H9 (cell line): ENCODE data around the gene SPATA18. TPM values are rescaled to one million over a fixed set of nuclear protein-coding genes. Genes with fewer than 3 reads are reported as not detected.

Experiments used
- DNase-seq: peaks from one replicate; pipeline ENCODE4 v3.0.0-alpha.2; 2017
- H2AFZ ChIP-seq: one replicate; pipeline ENCODE4 v1.6.1; 2013; ENCODE audit warnings: mild to moderate bottlenecking, low read length, control low read depth, moderate library complexity
- H2AK5ac ChIP-seq: 2 replicates; pipeline ENCODE4 v1.6.1; 2013; ENCODE audit warnings: low read length, control low read depth, mixed read lengths; ENCODE audit not compliant: insufficient read length
- H2BK120ac ChIP-seq: one replicate; pipeline ENCODE4 v1.6.1; 2013; ENCODE audit warnings: low read depth, mild to moderate bottlenecking, low read length, control low read depth, inconsistent platforms; ENCODE audit not compliant: poor library complexity, severe bottlenecking
- H2BK12ac ChIP-seq: 2 replicates; pipeline ENCODE4 v1.6.1; 2013; ENCODE audit warnings: low read length, control low read depth, mixed read lengths, low read depth; ENCODE audit not compliant: insufficient read length
- H2BK15ac ChIP-seq: 2 replicates; pipeline ENCODE4 v1.6.1; 2013; ENCODE audit warnings: low read depth, low read length, control low read depth
- H2BK20ac ChIP-seq: one replicate; pipeline ENCODE4 v1.6.1; 2013; ENCODE audit warnings: low read depth, mild to moderate bottlenecking, low read length, control low read depth, inconsistent platforms; ENCODE audit not compliant: poor library complexity, severe bottlenecking
- H2BK5ac ChIP-seq: 2 replicates; pipeline ENCODE4 v1.6.1; 2013; ENCODE audit warnings: low read length, control low read depth, mixed read lengths; ENCODE audit not compliant: insufficient read length
- H3K14ac ChIP-seq: 2 replicates; pipeline ENCODE4 v1.6.1; 2013; ENCODE audit warnings: low read length, control low read depth; ENCODE audit not compliant: insufficient read depth
- H3K18ac ChIP-seq: 2 replicates; pipeline ENCODE4 v1.6.1; 2013; ENCODE audit warnings: low read depth, mild to moderate bottlenecking, mixed read lengths, low read length, control low read depth; ENCODE audit not compliant: insufficient read length
- H3K23ac ChIP-seq: 2 replicates; pipeline ENCODE4 v1.6.1; 2013; ENCODE audit warnings: low read length, control low read depth, mixed read lengths, low read depth; ENCODE audit not compliant: insufficient read length
- H3K23me2 ChIP-seq: 2 replicates; pipeline ENCODE4 v1.6.1; 2013; ENCODE audit warnings: low read depth, mild to moderate bottlenecking, mixed read lengths, low read length, control low read depth; ENCODE audit not compliant: insufficient read length, poor library complexity, severe bottlenecking
- H3K27ac ChIP-seq: 2 replicates; pipeline ENCODE4 v1.5.1; 2013; ENCODE audit warnings: low read length, control low read depth, mixed read lengths, low read depth; ENCODE audit not compliant: insufficient read length
- H3K27me3 ChIP-seq: 2 replicates; pipeline ENCODE4 v1.6.1; 2013; ENCODE audit warnings: low read length, control low read depth, inconsistent platforms; ENCODE audit not compliant: insufficient read depth
- H3K4ac ChIP-seq: 2 replicates; pipeline ENCODE4 v1.6.1; 2013; ENCODE audit warnings: low read depth, mild to moderate bottlenecking, control low read depth, inconsistent platforms, low read length, moderate library complexity
- H3K4me1 ChIP-seq: 2 replicates; pipeline ENCODE4 v1.6.1; 2013; ENCODE audit warnings: low read length, control low read depth, inconsistent platforms; ENCODE audit not compliant: insufficient read depth
- H3K4me2 ChIP-seq: 2 replicates; pipeline ENCODE4 v1.6.1; 2013; ENCODE audit warnings: low read length, control low read depth, mixed read lengths; ENCODE audit not compliant: insufficient read length, insufficient read depth
- H3K56ac ChIP-seq: 2 replicates; pipeline ENCODE4 v1.6.1; 2013; ENCODE audit warnings: low read depth, mild to moderate bottlenecking, mixed read lengths, low read length, control low read depth; ENCODE audit not compliant: insufficient read length
- H3K79me1 ChIP-seq: 2 replicates; pipeline ENCODE4 v1.6.1; 2013; ENCODE audit warnings: low read depth, mild to moderate bottlenecking, moderate library complexity, low read length, control low read depth, inconsistent platforms; ENCODE audit not compliant: insufficient read depth, poor library complexity, severe bottlenecking
- H3K79me2 ChIP-seq: 2 replicates; pipeline ENCODE4 v1.6.1; 2013; ENCODE audit warnings: low read length, control low read depth, inconsistent platforms; ENCODE audit not compliant: insufficient read depth
- H3K9ac ChIP-seq: 2 replicates; pipeline ENCODE4 v1.6.1; 2013; ENCODE audit warnings: low read length, control low read depth, mixed read lengths; ENCODE audit not compliant: insufficient read length; ENCODE audit errors: extremely low read depth
- H3K9me3 ChIP-seq: one replicate; pipeline ENCODE4 v1.6.1; 2013; ENCODE audit warnings: low read depth, low read length, inconsistent platforms; ENCODE audit not compliant: control insufficient read depth
- H3T11ph ChIP-seq: one replicate; pipeline ENCODE4 v1.6.1; 2013; ENCODE audit warnings: mild to moderate bottlenecking, low read length, control low read depth, inconsistent platforms
- H4K20me1 ChIP-seq: one replicate; pipeline ENCODE4 v1.6.1; 2013; ENCODE audit not compliant: control insufficient read depth, insufficient read length, insufficient read depth
- H4K5ac ChIP-seq: 2 replicates; pipeline ENCODE4 v1.6.1; 2013; ENCODE audit warnings: low read depth, mild to moderate bottlenecking, mixed read lengths, low read length, control low read depth; ENCODE audit not compliant: insufficient read length
- H4K8ac ChIP-seq: replicated peaks from 2 replicates; pipeline ENCODE4 v1.6.1; 2013; ENCODE audit warnings: low read length, control low read depth, mixed read lengths, low read depth; ENCODE audit not compliant: insufficient read length
- H4K91ac ChIP-seq: 2 replicates; pipeline ENCODE4 v1.6.1; 2013; ENCODE audit warnings: low read depth, mild to moderate bottlenecking, moderate library complexity, mixed read lengths, low read length, control low read depth; ENCODE audit not compliant: insufficient read length
- H3K27ac Mint-ChIP-seq, 3 experiments: 2 replicates in 2 of 3; 3 replicates in 1 of 3; pipeline ENCODE4 v1.8.0; 2020 to 2021; ENCODE audit warnings: mixed read lengths in 3 of 3, mild to moderate bottlenecking in 1 of 3, moderate library complexity in 1 of 3
- H3K27me3 Mint-ChIP-seq: 2 replicates; pipeline ENCODE4 v1.8.0; 2021; ENCODE audit warnings: low read depth, mild to moderate bottlenecking, moderate library complexity, mixed read lengths
- H3K36me3 Mint-ChIP-seq, 3 experiments: 2 replicates in 2 of 3; 3 replicates in 1 of 3; pipeline ENCODE4 v1.8.0; 2020 to 2021; ENCODE audit warnings: low read depth in 3 of 3, mixed read lengths in 3 of 3; ENCODE audit not compliant: insufficient read depth in 1 of 3
- H3K4me1 Mint-ChIP-seq, 2 experiments: 2 replicates each; pipeline ENCODE4 v1.8.0; 2020; ENCODE audit warnings: mixed read lengths in 2 of 2
- H3K4me3 Mint-ChIP-seq, 2 experiments: 2 replicates in 1 of 2; 3 replicates in 1 of 2; pipeline ENCODE4 v1.8.0; 2020 to 2021; ENCODE audit warnings: mild to moderate bottlenecking in 2 of 2, mixed read lengths in 2 of 2, moderate library complexity in 1 of 2
- H3K9me3 Mint-ChIP-seq, 2 experiments: 2 replicates in 1 of 2; 3 replicates in 1 of 2; pipeline ENCODE4 v1.8.0; 2020; ENCODE audit warnings: mild to moderate bottlenecking in 2 of 2, mixed read lengths in 2 of 2, moderate library complexity in 1 of 2
- CTCF ChIP-seq: fragments of 200-600 bp; sonication (generic); conservative IDR thresholded peaks from 3 replicates; pipeline ENCODE4 v1.8.0; 2021; ENCODE audit warnings: antibody characterized with exemption, mild to moderate bottlenecking
- WGBS: extraction: QIAGEN DNeasy Blood & Tissue Kit; methylation state at CpG from one replicate; pipeline ENCODE4 v1.1.7; 2013; ENCODE audit warnings: missing lambda C conversion rate, low lambda C conversion rate, mixed read lengths; ENCODE audit not compliant: insufficient read length; ENCODE audit errors: extremely low coverage; 5-methylcytosine and 5-hydroxymethylcytosine counted together
- total RNA-seq: library from RNA; stranded (reverse); gene quantifications from 2 replicates; pipeline ENCODE4 v1.2.1, GENCODE V29; 2021

Gene SPATA18
- total RNA-seq, 1 experiment from 2014 or later: 3.9 TPM

DNA sequence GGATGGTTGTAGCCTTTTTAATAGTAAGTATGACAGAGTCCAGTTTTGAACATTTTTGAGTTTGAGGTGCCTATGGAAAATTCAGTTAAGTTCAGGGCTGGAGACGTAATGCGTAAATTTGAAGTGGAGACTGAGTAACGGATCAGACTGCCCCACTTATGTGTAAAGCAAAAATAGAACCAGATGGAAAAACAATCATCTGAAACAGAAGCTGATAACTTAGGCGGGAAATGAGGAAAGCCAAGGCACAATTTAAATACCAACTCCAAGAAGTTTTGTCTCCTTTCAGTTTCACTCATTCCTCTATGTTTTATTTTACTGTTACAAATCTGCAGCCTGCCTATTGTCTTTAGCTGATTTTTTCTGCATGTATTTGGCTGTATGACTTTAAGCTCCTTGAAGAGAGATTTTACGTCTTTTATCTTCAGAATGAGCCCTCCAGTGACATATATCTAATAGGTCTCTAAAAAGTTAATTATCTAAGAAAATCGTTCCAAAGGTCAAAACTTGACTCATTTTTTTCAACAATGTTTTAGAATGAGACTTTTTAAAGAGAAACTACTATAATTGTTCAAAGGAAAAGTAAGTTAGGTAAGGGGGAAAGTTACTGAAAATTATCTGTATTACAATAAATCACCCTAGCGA lies 14.1 kb upstream of the SPATA18 start:
- H2AK5ac ChIP-seq: no peak overlapping the region
- no peak overlapping the region for H2BK20ac ChIP-seq
- no peak overlapping the region for H4K91ac ChIP-seq
- H4K5ac ChIP-seq: no peak overlapping the region
- H3K56ac ChIP-seq: no peak overlapping the region
- H3K9me3 ChIP-seq: no peaks in the 10 kb centered on the region
- no peak overlapping the region for H2BK120ac ChIP-seq
- H3K79me2 ChIP-seq: no peaks in the 10 kb centered on the region
- Mint-ChIP-seq H3K4me3 (peak overlapping the region; percentile 77 to 89), H3K27ac (peak overlapping the region in 1 of 3 experiments; percentile 32; a peak in 1 of 7 replicates), H3K27me3 (peaks cover 28% of the 10 kb centered on the region), H3K4me1 (peaks cover 22 to 27% of the 10 kb centered on the region in 2 experiments), H3K9me3 (no peaks in the 10 kb centered on the region; a peak in 1 of 5 replicates), H3K36me3 (peaks cover 3 to 4% (median 3%) of the 10 kb centered on the region in 3 experiments; a peak in 6 of 7 replicates)
- no peak overlapping the region for H3K18ac ChIP-seq
- H3K27me3 ChIP-seq: no peaks in the 10 kb centered on the region
- no peak overlapping the region for H3K23ac ChIP-seq
- no peak overlapping the region for H3T11ph ChIP-seq
- H3K4ac ChIP-seq: no peak overlapping the region
- H3K9ac ChIP-seq: no peak overlapping the region
- TF ChIP-seq CTCF: no peak
- no peak overlapping the region for H2BK12ac ChIP-seq
- no peaks in the 10 kb centered on the region for H3K23me2 ChIP-seq
- no CpG with 5 or more reads among the region's 7 CpGs for WGBS
- no peak overlapping the region for H3K27ac ChIP-seq
- H2AFZ ChIP-seq: no peak overlapping the region
- H2BK5ac ChIP-seq: no peak overlapping the region
- H3K79me1 ChIP-seq: no peaks in the 10 kb centered on the region
- H3K4me1 ChIP-seq: no peaks in the 10 kb centered on the region
- H2BK15ac ChIP-seq: no peak overlapping the region
- H4K20me1 ChIP-seq: no peaks in the 10 kb centered on the region
- H4K8ac ChIP-seq: no peak overlapping the region
- H3K14ac ChIP-seq: no peak overlapping the region
- no peak for DNase-seq
- H3K4me2 ChIP-seq: peak overlapping the region; percentile 38
